IMR-90 (cell line): Measurements from ENCODE around the gene GAL.

Experiments used
- RFX5 ChIP-seq: IDR thresholded peaks from 2 replicates; pipeline ENCODE4 v1.8.0; 2012; ENCODE audit warnings: low read depth, mild to moderate bottlenecking, low read length, moderate library complexity
- TF ChIP-seq, protein P1 (sequence below): conservative IDR thresholded peaks from 2 replicates; pipeline ENCODE4 v1.5.1; 2012; ENCODE audit warnings: mild to moderate bottlenecking, low read depth, low read length, improper control_type of control experiment

GRCh38 chr11:68680541-68681231 lies 3.7 kb upstream of the GAL start:
- TF ChIP-seq RFX5: no peak
- TF ChIP-seq, protein P1, sequence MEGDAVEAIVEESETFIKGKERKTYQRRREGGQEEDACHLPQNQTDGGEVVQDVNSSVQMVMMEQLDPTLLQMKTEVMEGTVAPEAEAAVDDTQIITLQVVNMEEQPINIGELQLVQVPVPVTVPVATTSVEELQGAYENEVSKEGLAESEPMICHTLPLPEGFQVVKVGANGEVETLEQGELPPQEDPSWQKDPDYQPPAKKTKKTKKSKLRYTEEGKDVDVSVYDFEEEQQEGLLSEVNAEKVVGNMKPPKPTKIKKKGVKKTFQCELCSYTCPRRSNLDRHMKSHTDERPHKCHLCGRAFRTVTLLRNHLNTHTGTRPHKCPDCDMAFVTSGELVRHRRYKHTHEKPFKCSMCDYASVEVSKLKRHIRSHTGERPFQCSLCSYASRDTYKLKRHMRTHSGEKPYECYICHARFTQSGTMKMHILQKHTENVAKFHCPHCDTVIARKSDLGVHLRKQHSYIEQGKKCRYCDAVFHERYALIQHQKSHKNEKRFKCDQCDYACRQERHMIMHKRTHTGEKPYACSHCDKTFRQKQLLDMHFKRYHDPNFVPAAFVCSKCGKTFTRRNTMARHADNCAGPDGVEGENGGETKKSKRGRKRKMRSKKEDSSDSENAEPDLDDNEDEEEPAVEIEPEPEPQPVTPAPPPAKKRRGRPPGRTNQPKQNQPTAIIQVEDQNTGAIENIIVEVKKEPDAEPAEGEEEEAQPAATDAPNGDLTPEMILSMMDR: no peak
